ENCODE results near the gene SHB.

DNA sequence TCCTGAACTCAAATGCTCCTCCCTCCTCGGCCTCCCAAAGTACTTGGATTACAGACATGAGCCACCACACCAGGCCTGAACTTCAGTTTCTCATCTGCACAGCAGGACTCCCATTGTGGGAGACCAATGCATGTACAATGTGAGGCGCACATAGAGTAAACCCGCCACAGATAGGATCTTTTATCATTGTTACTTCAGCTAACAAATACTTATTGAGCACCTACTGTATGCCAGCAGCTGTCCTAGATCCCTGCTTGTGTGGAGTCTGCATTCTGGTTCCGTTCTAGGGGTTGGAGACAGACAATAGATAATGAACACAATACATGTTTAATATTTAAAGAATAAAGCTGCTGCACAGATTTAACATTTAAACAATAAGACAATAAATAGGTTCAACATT is 158.8 kb downstream of the SHB start:
- TF ChIP-seq, protein P1, sequence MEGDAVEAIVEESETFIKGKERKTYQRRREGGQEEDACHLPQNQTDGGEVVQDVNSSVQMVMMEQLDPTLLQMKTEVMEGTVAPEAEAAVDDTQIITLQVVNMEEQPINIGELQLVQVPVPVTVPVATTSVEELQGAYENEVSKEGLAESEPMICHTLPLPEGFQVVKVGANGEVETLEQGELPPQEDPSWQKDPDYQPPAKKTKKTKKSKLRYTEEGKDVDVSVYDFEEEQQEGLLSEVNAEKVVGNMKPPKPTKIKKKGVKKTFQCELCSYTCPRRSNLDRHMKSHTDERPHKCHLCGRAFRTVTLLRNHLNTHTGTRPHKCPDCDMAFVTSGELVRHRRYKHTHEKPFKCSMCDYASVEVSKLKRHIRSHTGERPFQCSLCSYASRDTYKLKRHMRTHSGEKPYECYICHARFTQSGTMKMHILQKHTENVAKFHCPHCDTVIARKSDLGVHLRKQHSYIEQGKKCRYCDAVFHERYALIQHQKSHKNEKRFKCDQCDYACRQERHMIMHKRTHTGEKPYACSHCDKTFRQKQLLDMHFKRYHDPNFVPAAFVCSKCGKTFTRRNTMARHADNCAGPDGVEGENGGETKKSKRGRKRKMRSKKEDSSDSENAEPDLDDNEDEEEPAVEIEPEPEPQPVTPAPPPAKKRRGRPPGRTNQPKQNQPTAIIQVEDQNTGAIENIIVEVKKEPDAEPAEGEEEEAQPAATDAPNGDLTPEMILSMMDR (IDR thresholded peaks at IDR 0.05) = no peak
- TF ChIP-seq POLR2A (IDR thresholded peaks at IDR 0.05) = no peak

All from thyroid gland (tissue), 4 donors.